Tibial nerve (tissue), 4 donors: ENCODE data around the gene PTPMT1.

Source experiments
- CTCF ChIP-seq, 5 experiments: fragments of 200-600 bp in 3 of 5; fragments of 450-650 bp in 2 of 5; sonication (generic) in 3 of 5; IDR thresholded peaks; one replicate each; pipeline ENCODE4 v1.5.1; 2016 to 2019; ENCODE audit warnings: antibody characterized with exemption in 5 of 5, mild to moderate bottlenecking in 3 of 5, moderate library complexity in 2 of 5
- EP300 ChIP-seq, 2 donors: sonication (generic); formaldehyde crosslinking; IDR thresholded peaks; one replicate each; pipeline ENCODE4 v1.6.1; 2017; ENCODE audit warnings: antibody characterized with exemption in 2 of 2, mild to moderate bottlenecking in 1 of 2

- no peak for TF ChIP-seq EP300 (IDR thresholded peaks at IDR 0.05)
- TF ChIP-seq CTCF (IDR thresholded peaks at IDR 0.05): no peak
Observed at GRCh38 chr11:47603295-47603694, 37.9 kb downstream of the PTPMT1 start.
